NCI-H82 (cell line): ENCODE results near the gene ATAD1.

Experiments
- DNase-seq: peaks from one replicate; lab custom pipeline; 2025; lab: John Stamatoyannopoulos, UW

ATAD1 gene

GRCh38 chr10:87715552-87716347 is 102.3 kb downstream of the ATAD1 start:
- no peak for DNase-seq

GRCh38 chr10:87713707-87714106 is 104.3 kb downstream of the ATAD1 start:
- no peak for DNase-seq

GRCh38 chr10:87712913-87713616 is 105.0 kb downstream of the ATAD1 start:
- no peak for DNase-seq

GRCh38 chr10:87707254-87707653 is 110.8 kb downstream of the ATAD1 start:
- DNase-seq: no peak

DNA sequence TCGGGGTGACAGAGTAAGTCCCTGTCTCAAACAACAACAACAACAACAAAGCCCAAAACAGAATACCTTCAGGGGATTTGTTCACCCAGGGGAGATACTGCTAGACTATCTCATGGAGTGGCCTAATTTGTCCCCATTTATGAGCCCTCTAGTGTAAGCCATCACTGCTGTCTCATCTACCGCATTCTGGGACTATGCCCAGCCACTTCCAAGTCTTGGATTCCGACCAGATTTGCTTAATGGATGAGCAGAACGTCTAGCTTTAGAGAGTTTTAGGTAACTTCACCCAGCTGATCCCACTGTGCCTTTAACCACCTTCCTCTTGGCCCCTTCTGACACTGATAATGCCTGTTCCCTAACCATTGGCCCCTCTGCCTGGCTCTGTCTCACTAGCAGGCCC is 111.3 kb downstream of the ATAD1 start:
- no peak for DNase-seq

- DNase-seq: no peak
Measured at GRCh38 chr10:87705339-87705738, 112.7 kb downstream of the ATAD1 start.

- DNase-seq: no peak
Measured at GRCh38 chr10:87703771-87704170, 114.3 kb downstream of the ATAD1 start.

- DNase-seq: no peak
Measured at GRCh38 chr10:87702973-87703294, 115.1 kb downstream of the ATAD1 start.

- DNase-seq: no peak
Measured at GRCh38 chr10:87702260-87702972, 115.6 kb downstream of the ATAD1 start.
